Measurements from ENCODE around the gene ADPRH.

DNA sequence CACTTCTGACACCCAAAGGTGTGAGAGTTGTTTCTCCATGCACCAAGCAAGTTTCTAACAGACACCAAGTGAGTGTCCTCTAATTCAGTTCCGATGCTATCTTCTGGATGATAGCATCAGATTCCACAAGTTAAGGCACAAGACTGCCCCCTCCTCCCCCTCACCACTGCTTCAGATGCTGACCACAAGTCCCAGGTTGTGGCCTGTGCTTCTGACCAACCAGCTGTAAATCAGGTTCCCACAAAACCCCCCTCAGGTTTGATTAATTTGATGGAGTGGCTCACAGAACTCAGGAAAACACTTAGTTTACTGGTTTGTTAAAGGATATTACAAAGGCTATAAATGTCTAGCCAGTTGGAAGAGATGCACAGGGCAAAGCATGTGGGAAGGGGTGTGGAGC, 11.4 kb downstream of the ADPRH start:
- TF ChIP-seq EZH2 (IDR thresholded peaks at IDR 0.05; ENCODE audit: low read length, unreplicated experiment) = no peak
- no peak for TF ChIP-seq CTCF (conservative IDR thresholded peaks at IDR 0.05; ENCODE audit: low read depth, low read length)

All from PC-3 (cell line).